SK-N-SH treated with all-trans-retinoic acid at 6 μM for 48 hours (cell line): ENCODE measurements around the gene PLA2G15.

ENCODE experiments used
- ATAC-seq: fragments of 200-7000 bp; cut with Tn5 transposase; 3 replicates; pipeline ENCODE4 v1.9.1; 2020; ENCODE audit warnings: mild to moderate bottlenecking, moderate library complexity
- ARNTL ChIP-seq: fragments of 450-650 bp; formaldehyde crosslinking; IDR thresholded peaks from 2 replicates; pipeline ENCODE4 v1.5.0; 2020; ENCODE audit warnings: low read depth, mild to moderate bottlenecking, moderate library complexity, borderline replicate concordance
- BACH2 ChIP-seq: fragments of 250-450 bp; sonication (Bioruptor Pico); IDR thresholded peaks from 2 replicates; pipeline ENCODE4 v1.9.0; 2021; ENCODE audit warnings: mild to moderate bottlenecking, borderline replicate concordance
- CSDC2 ChIP-seq: fragments of 250-450 bp; sonication (Bioruptor Pico); IDR thresholded peaks from 2 replicates; pipeline ENCODE4 v1.5.0; 2020; ENCODE audit warnings: mild to moderate bottlenecking, moderate library complexity
- GLIS3 ChIP-seq: fragments of 250-450 bp; sonication (Bioruptor Pico); IDR thresholded peaks from 2 replicates; pipeline ENCODE4 v1.5.0; 2020; ENCODE audit warnings: mild to moderate bottlenecking, moderate library complexity
- ISL1 ChIP-seq: fragments of 250-450 bp; sonication (Bioruptor Pico); IDR thresholded peaks from 2 replicates; pipeline ENCODE4 v2.1.2; 2022; ENCODE audit warnings: mild to moderate bottlenecking, moderate library complexity
- OSR1 ChIP-seq: fragments of 250-450 bp; sonication (Bioruptor Pico); IDR thresholded peaks from 2 replicates; pipeline ENCODE4 v1.8.0; 2022; ENCODE audit warnings: moderate library complexity, mild to moderate bottlenecking, inconsistent platforms
- POU6F1 ChIP-seq: fragments of 250-450 bp; sonication (Bioruptor Pico); IDR thresholded peaks from 2 replicates; pipeline ENCODE4 v1.8.0; 2021; ENCODE audit warnings: low read depth, mild to moderate bottlenecking, moderate library complexity, borderline replicate concordance
- PPARA ChIP-seq: fragments of 250-450 bp; sonication (Bioruptor Pico); IDR thresholded peaks from 2 replicates; pipeline ENCODE4 v1.5.0; 2020; ENCODE audit warnings: mild to moderate bottlenecking, borderline replicate concordance
- RARB ChIP-seq: fragments of 250-450 bp; sonication (Bioruptor Pico); IDR thresholded peaks from 2 replicates; pipeline ENCODE4 v1.8.0; 2021; ENCODE audit warnings: mild to moderate bottlenecking, moderate library complexity
- SNAI2 ChIP-seq: fragments of 250-450 bp; sonication (Bioruptor Pico); IDR thresholded peaks from 2 replicates; pipeline ENCODE4 v1.5.0; 2020; ENCODE audit warnings: mild to moderate bottlenecking, moderate library complexity
- TCF4 ChIP-seq: fragments of 250-450 bp; sonication (Bioruptor Pico); IDR thresholded peaks from 2 replicates; pipeline ENCODE4 v1.8.0; 2021; ENCODE audit warnings: mild to moderate bottlenecking, moderate library complexity, borderline replicate concordance
- TSHZ2 ChIP-seq: fragments of 250-450 bp; sonication (Bioruptor Pico); IDR thresholded peaks from 2 replicates; pipeline ENCODE4 v1.5.0; 2020; ENCODE audit warnings: mild to moderate bottlenecking, moderate library complexity
- ZC3H10 ChIP-seq: fragments of 250-450 bp; sonication (Bioruptor Pico); IDR thresholded peaks from 2 replicates; pipeline ENCODE4 v1.5.1; 2021; ENCODE audit warnings: mild to moderate bottlenecking, moderate library complexity
- ZFP3 ChIP-seq: fragments of 250-450 bp; sonication (Bioruptor Pico); IDR thresholded peaks from 2 replicates; pipeline ENCODE4 v1.5.0; 2020; ENCODE audit warnings: mild to moderate bottlenecking, moderate library complexity
- ZFP30 ChIP-seq: fragments of 450-650 bp; formaldehyde crosslinking; IDR thresholded peaks from 2 replicates; pipeline ENCODE4 v1.5.0; 2022; ENCODE audit warnings: mild to moderate bottlenecking, moderate library complexity
- ZNF565 ChIP-seq: fragments of 450-650 bp; formaldehyde crosslinking; conservative IDR thresholded peaks from 2 replicates; pipeline ENCODE4 v1.5.0; 2020; ENCODE audit warnings: low read depth, mild to moderate bottlenecking, moderate library complexity
- ZNF70 ChIP-seq: fragments of 450-650 bp; formaldehyde crosslinking; IDR thresholded peaks from 2 replicates; pipeline ENCODE4 v1.5.0; 2020; ENCODE audit warnings: mild to moderate bottlenecking, moderate library complexity
- ZNF8 ChIP-seq: fragments of 450-650 bp; formaldehyde crosslinking; IDR thresholded peaks from 2 replicates; pipeline ENCODE4 v1.5.0; 2020; ENCODE audit warnings: mild to moderate bottlenecking, moderate library complexity
- TF ChIP-seq, protein P1 (sequence below): fragments of 250-450 bp; sonication (Bioruptor Pico); IDR thresholded peaks from 2 replicates; pipeline ENCODE4 v1.5.1; 2020; ENCODE audit warnings: low read depth, mild to moderate bottlenecking, moderate library complexity
- TF ChIP-seq, protein P2 (sequence below): fragments of 250-450 bp; sonication (Bioruptor Pico); IDR thresholded peaks from 2 replicates; pipeline ENCODE4 v1.5.1; 2021; ENCODE audit warnings: mild to moderate bottlenecking, moderate library complexity

The PLA2G15 gene, protein sequence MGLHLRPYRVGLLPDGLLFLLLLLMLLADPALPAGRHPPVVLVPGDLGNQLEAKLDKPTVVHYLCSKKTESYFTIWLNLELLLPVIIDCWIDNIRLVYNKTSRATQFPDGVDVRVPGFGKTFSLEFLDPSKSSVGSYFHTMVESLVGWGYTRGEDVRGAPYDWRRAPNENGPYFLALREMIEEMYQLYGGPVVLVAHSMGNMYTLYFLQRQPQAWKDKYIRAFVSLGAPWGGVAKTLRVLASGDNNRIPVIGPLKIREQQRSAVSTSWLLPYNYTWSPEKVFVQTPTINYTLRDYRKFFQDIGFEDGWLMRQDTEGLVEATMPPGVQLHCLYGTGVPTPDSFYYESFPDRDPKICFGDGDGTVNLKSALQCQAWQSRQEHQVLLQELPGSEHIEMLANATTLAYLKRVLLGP

GRCh38 chr16:68244903-68245853 is at the start of gene PLA2G15:
TSS of gene PLA2G15 (plus strand) at chr16:68245373. CDS start at chr16:68245427, 54 bp downstream.
- peak; percentile 96 for ATAC-seq
- no peak for TF ChIP-seq PPARA (CRISPR knock-in tag)
- no peak for TF ChIP-seq CSDC2
- no peak for TF ChIP-seq ISL1
- no peak for TF ChIP-seq POU6F1 (CRISPR knock-in tag)
- TF ChIP-seq GLIS3 (CRISPR knock-in tag) = no peak
- TF ChIP-seq ZFP30 (CRISPR knock-in tag) = no peak
- TF ChIP-seq ARNTL (CRISPR knock-in tag) = no peak
- TF ChIP-seq RARB (CRISPR knock-in tag) = no peak
- no peak for TF ChIP-seq ZNF70 (CRISPR knock-in tag)
- no peak for TF ChIP-seq SNAI2 (CRISPR knock-in tag)
- TF ChIP-seq OSR1 (CRISPR knock-in tag) = no peak
- TF ChIP-seq, protein P1, sequence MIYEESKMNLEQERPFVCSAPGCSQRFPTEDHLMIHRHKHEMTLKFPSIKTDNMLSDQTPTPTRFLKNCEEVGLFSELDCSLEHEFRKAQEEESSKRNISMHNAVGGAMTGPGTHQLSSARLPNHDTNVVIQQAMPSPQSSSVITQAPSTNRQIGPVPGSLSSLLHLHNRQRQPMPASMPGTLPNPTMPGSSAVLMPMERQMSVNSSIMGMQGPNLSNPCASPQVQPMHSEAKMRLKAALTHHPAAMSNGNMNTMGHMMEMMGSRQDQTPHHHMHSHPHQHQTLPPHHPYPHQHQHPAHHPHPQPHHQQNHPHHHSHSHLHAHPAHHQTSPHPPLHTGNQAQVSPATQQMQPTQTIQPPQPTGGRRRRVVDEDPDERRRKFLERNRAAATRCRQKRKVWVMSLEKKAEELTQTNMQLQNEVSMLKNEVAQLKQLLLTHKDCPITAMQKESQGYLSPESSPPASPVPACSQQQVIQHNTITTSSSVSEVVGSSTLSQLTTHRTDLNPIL (CRISPR knock-in tag) = no peak
- TF ChIP-seq ZFP3 = no peak

- ATAC-seq = no peak
- TF ChIP-seq OSR1 (CRISPR knock-in tag) = no peak
- TF ChIP-seq SNAI2 (CRISPR knock-in tag) = no peak
- TF ChIP-seq ZFP3 = no peak
- TF ChIP-seq BACH2 = no peak
- TF ChIP-seq ZNF565 (CRISPR knock-in tag) = no peak
- TF ChIP-seq, protein P2, sequence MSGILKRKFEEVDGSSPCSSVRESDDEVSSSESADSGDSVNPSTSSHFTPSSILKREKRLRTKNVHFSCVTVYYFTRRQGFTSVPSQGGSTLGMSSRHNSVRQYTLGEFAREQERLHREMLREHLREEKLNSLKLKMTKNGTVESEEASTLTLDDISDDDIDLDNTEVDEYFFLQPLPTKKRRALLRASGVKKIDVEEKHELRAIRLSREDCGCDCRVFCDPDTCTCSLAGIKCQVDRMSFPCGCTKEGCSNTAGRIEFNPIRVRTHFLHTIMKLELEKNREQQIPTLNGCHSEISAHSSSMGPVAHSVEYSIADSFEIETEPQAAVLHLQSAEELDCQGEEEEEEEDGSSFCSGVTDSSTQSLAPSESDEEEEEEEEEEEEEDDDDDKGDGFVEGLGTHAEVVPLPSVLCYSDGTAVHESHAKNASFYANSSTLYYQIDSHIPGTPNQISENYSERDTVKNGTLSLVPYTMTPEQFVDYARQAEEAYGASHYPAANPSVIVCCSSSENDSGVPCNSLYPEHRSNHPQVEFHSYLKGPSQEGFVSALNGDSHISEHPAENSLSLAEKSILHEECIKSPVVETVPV (CRISPR knock-in tag) = no peak
- no peak for TF ChIP-seq TSHZ2 (CRISPR knock-in tag)
- TF ChIP-seq ZC3H10 (CRISPR knock-in tag) = no peak
Observed at GRCh38 chr16:68197250-68197649, 47.9 kb upstream of the PLA2G15 start.

GRCh38 chr16:68200088-68200783 is 44.9 kb upstream of the PLA2G15 start:
- peak; percentile 61 for ATAC-seq
- TF ChIP-seq ZNF565 (CRISPR knock-in tag) (no peak), ZNF70 (CRISPR knock-in tag) (no peak), ZNF8 (CRISPR knock-in tag) (no peak), TCF4 (CRISPR knock-in tag) (no peak), POU6F1 (CRISPR knock-in tag) (no peak), BACH2 (no peak), SNAI2 (CRISPR knock-in tag) (no peak), PPARA (CRISPR knock-in tag) (no peak), TSHZ2 (CRISPR knock-in tag) (no peak), ARNTL (CRISPR knock-in tag) (no peak), ZFP30 (CRISPR knock-in tag) (no peak)
- TF ChIP-seq, protein P1 (CRISPR knock-in tag) = no peak
